ENCODE measurements around the gene FDPS.

- TF ChIP-seq POLR2A (IDR thresholded peaks at IDR 0.05) = no peak
- no peak for TF ChIP-seq CTCF (IDR thresholded peaks at IDR 0.05)
- no peak for TF ChIP-seq EP300 (IDR thresholded peaks at IDR 0.05)
- no peak for TF ChIP-seq POLR2AphosphoS5 (IDR thresholded peaks at IDR 0.05)
Observed at GRCh38 chr1:155352631-155353030, 44.0 kb downstream of the FDPS start.
